ENCODE measurements around the gene GLTPD2.
A peak's percentile ranks its signal among the peaks of the same experiment; 100 is the strongest.

The GLTPD2 gene

GRCh38 chr17:4771519-4772234 lies 17.1 kb upstream of the GLTPD2 start, which contains the start of gene TM4SF5:
Gene TM4SF5 (plus strand): TSS chr17:4771886. CDS start chr17:4771923, 37 bp downstream.
- no peak for DNase-seq (ENCODE audit: low read depth, low spot score)

GRCh38 chr17:4772235-4772613 lies 16.5 kb upstream of the GLTPD2 start:
- DNase-seq (ENCODE audit: low read depth, low spot score), result no peak

DNA sequence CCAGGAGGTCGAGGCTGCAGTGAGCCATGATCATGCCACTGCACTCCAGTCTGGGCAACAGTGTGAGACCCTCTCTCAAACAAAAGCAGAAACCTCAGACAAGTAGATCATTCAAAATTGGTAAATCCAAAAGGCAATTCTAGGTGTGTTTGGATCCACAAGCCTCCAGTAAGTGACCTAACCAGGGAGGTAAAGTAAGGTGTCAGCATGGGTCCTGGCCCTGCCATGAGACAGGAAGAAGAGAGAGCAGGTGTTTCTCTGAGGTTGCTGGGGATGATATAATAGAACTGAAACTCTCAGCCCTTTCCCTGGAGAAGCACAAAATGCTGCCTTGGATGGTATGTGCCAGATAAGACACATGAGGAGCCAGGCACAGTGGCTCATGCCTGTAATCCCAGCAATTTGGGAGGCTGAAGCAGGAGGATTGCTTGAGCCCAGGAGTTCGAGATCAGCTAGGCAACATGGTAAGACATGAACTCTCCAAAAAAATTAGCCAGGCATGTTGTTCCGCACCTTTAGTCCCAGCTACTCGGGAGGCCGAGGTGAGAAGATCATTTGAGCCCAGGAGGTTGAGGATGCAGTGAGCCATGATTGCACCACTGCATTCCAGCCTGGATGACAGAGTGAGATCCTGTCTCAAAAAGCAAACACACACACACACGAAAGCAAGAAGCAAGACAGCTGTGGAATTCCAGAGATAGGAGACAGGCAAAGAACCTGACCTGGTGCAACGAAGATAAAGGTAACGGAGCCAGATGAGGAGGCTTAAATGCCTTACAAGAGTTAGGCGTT lies 10.6 kb upstream of the GLTPD2 start:
- no peak for DNase-seq (ENCODE audit: low read depth, low spot score)

DNA sequence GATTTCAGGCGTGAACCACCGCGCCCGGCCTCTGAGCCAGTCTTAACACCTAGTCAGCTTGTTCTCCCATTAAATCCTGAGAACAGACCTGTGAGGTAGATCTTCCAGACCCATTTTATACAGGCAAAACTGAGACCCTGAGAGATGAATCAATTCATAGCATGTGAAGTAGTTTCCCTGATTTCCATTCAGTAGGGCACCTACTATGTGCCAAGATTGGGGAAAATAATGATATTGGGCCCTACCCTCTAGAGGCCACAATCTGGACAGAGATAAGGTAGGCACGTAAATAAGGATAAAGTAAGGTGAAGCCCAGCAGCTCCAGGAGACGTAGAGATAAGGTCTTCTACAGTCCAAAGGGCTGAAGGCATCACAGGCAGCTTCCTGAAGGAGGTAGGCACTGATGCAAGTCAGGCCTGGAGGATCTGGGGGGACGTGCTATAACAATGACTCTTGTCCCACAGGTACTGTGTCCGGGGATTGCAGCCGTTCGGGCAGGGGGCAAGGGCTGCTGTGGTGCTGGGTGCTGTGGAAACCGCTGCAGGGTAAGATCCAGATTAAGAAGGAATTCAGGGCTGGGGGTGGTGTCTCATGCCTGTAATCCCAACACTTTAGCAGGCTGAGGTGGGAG lies 8.3 kb upstream of the GLTPD2 start:
- DNase-seq (ENCODE audit: low read depth, low spot score), result no peak

GRCh38 chr17:4782652-4783051 lies 6.1 kb upstream of the GLTPD2 start:
- DNase-seq (ENCODE audit: low read depth, low spot score), result no peak

DNA sequence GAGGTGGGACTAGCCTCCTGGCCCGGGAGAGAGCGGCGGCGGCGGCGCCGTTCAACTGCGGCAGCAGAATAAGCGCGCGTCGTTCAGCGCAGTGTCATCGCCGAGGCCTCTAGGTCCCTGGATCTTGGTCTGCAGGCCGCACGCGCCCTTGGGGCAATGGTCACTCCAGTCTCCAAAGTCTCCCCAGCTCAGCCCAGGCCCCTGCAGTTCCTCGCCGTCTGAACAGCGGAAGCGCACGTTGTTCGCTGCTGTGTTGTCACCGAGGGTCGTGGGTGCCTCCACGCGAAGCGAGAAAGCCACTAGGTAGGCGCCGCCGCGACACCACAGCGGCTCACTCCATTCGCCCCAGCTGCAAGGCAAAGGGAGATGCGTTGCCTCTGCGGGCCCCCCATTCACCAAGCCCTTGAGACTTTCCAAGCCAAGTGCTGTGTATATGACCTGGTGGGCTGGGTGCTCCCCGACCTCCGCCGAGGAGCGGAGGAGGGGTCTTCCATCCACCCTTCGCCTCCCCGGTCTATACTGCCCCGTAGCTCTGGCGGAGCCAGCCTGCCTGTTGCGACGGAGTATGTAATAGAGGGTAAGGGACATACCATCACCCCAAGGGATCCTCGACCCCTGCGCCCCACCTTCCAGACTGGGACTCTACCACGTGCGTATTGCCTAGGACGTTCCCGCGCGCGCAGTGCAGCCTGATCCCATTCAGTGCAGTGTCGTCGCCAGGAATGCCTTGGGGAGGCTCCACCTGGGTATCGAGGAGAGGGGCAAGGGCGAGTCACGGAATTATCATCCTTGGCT lies 3.3 kb upstream of the GLTPD2 start:
- no peak for DNase-seq (ENCODE audit: low read depth, low spot score)

GRCh38 chr17:4786106-4786511 lies 2.7 kb upstream of the GLTPD2 start, which contains the start of gene VMO1:
Gene VMO1 (minus strand): TSS chr17:4786364. CDS start chr17:4786352, 12 bp downstream.
- no peak for DNase-seq (ENCODE audit: low read depth, low spot score)

DNA sequence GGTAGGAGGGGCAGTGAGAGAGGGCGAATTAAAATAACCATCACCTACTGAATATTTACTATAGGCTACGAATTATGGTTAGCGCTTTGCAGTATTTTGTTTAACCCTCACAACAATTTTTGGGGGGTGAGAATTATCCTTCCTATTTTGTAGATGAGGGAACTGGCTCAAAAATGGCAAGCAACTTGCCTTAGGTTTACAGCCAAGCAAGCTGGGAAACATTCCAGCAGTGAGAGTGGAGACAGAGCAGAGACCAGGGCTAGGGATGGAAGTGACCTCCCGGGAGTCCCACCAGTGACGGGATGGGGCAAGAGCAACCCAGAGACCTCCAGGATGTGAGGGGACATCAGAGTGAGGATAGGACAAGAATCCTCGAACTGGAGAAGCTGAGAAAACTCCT lies 2.2 kb upstream of the GLTPD2 start:
- DNase-seq (ENCODE audit: low read depth, low spot score), result no peak

DNA sequence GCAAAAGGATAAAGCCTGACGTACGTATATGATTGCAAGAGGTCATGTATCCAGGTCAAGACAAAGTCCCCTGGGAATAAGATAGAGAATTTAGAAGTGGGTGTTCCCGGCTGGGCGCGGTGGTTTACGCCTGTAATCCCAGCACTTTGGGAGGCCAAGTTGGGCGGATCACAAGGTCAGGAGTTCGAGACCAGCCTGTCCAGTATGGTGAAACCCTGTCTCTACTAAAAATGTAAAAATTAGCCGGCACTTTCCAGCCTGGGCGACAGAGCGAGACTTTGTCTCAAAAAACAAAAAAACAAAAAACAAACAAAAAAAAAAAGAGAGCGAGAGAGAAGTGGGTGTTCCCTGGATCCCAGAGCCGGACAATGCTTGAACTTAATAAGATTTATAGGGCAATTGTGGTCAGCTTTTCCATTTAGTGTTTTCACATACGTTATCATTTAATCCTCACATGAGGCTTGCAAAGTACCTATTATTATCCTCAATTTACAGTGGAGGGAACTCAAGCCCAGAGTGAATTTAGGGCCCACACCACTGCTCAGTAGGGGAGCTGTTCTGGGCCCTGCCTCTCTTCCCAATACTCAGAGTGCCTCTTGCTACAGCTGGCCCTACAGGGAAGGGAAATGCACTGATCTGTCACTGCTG lies 481 bp upstream of the GLTPD2 start:
- DNase-seq (ENCODE audit: low read depth, low spot score), result no peak

DNA sequence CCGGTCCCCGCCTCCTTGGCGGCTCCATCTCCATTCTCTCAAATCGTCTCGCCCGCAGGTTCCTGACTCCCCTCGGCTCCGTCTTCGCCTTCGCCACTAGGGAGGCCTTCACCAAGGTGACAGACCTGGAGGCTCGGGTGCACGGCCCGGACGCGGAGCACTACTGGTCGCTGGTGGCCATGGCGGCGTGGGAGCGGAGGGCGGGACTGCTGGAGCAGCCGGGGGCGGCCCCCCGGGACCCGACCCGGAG lies 862 bp downstream of the GLTPD2 start:
- DNase-seq (ENCODE audit: low read depth, low spot score), result no peak

GRCh38 chr17:4789951-4790704 lies 1.4 kb downstream of the GLTPD2 start:
- DNase-seq (ENCODE audit: low read depth, low spot score), result peak; percentile 37

DNA sequence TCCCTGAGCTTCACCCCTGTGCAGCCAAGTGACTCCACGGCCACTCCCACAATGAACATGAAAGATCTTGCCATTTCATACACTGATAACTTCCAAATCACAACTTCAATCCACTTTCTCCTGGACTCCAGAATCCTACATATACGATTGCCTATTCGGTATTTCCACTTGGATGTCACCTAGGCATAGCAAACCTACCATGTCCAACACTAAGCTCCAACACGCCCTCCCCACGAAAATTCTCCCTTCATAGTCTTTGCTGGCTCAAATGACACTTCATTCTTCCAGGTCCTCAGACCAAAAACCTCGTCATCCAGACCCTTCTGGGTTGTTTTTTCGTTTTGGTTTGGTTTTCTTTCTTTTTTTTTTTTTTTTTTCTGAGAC lies 1.9 kb downstream of the GLTPD2 start:
- no peak for DNase-seq (ENCODE audit: low read depth, low spot score)

GRCh38 chr17:4795168-4795567 lies 6.4 kb downstream of the GLTPD2 start:
- no peak for DNase-seq (ENCODE audit: low read depth, low spot score)

- DNase-seq (ENCODE audit: low read depth, low spot score), result no peak
These were observed 7.8 kb downstream of the GLTPD2 start for GRCh38 chr17:4796552-4796920.

DNA sequence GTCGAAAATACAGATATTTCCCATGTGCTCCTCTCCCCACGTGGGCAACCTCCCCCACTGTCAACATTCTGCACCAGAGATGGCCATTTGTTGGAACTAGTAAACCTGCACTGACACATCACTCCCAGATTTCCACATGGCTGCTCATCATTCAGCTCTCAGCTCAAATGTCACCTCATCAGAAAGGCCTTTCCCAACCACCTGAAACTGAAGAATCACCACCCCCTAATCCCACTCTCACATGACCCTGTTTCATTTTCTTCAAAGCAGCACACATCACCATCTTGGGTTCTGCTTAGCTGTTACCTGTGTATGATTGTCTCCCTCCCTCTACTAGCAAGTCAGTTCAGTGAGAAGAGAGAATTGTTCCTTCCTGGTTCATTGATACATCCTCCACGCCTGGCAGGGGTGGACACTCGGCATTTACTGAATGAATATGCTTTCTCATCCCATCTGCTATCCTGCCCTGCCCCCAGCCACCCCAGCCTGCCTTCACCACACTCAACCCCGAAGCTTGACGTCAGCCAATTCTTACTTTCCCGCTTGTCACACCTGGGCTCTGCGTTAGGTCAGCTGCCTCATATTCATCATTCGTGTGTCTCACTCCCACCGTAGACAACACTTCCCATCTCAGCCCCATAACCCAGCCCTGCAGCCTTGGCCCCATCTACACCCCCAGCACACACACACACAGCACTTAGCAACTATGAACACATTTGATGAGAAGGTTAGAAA lies 11.9 kb downstream of the GLTPD2 start:
- no peak for DNase-seq (ENCODE audit: low read depth, low spot score)

- no peak for DNase-seq (ENCODE audit: low read depth, low spot score)
These were observed 13.5 kb downstream of the GLTPD2 start, which contains the start of gene C17orf114 for GRCh38 chr17:4802228-4802627. Gene C17orf114 (minus strand): TSS chr17:4802328.

DNA sequence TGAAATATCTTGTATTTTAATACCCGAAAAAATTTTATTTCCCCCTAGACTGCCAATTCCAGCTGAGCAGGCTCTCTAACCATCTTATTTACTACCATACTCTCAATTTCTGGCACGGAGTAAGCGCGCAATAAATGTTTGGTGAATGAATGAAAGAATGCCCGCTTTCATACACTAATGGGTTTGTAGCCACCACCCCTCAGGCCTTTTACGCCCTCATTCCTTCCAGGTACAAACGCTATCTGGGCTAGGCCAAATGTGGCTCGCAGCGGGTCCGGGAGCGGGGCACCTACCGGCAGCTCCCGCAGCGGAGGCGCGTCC lies 17.7 kb downstream of the GLTPD2 start:
- no peak for DNase-seq (ENCODE audit: low read depth, low spot score)

- DNase-seq (ENCODE audit: low read depth, low spot score), result peak; percentile 24
These were observed 18.2 kb downstream of the GLTPD2 start, which contains the start of gene PLD2 for GRCh38 chr17:4806777-4807604. Gene PLD2 (plus strand): TSS chr17:4807152. CDS start chr17:4807773, 621 bp downstream.

All from smooth muscle cell of the brain vasculature (primary cell).